CD4-positive, alpha-beta T cell treated with Interferon alpha-2 for 1 hour (primary cell): ENCODE results near the gene WDR81.
A peak's percentile ranks its signal among the peaks of the same experiment; 100 is the strongest.
"Not testable (repeated sequence)": the region's sequence is repeated elsewhere in the genome, so short reads cannot be mapped to it uniquely, and the experiment has no call there.

Source experiments
- DNase-seq, 2 donors: peaks; one replicate each; pipeline ENCODE4 v3.0.0-alpha.2; 2020 to 2022

Gene WDR81

GRCh38 chr17:1713878-1714426 is 10.6 kb upstream of the WDR81 start:
- DNase-seq, result no peak

GRCh38 chr17:1714427-1714979 is 10.0 kb upstream of the WDR81 start:
- DNase-seq, result peak; percentile 22 to 47

GRCh38 chr17:1714980-1715802 is 9.3 kb upstream of the WDR81 start:
- DNase-seq, result peak; percentile 52 to 71

- DNase-seq, result no peak
These were observed 8.8 kb upstream of the WDR81 start for GRCh38 chr17:1715803-1716075.

GRCh38 chr17:1716076-1716911 is 8.2 kb upstream of the WDR81 start:
- DNase-seq, result peak; percentile 100

- DNase-seq, result peak; percentile 91
These were observed 7.4 kb upstream of the WDR81 start for GRCh38 chr17:1716912-1717695.

GRCh38 chr17:1718362-1719165 is 5.9 kb upstream of the WDR81 start:
- DNase-seq, result no peak

- peak; percentile 62 to 75 for DNase-seq
These were observed 3.6 kb upstream of the WDR81 start for GRCh38 chr17:1720856-1721386.

GRCh38 chr17:1722022-1722421 is 2.5 kb upstream of the WDR81 start:
- not testable (repeated sequence) for DNase-seq

GRCh38 chr17:1724869-1725641 is 551 bp downstream of the WDR81 start:
- no peak for DNase-seq

GRCh38 chr17:1725642-1726511 is 1.4 kb downstream of the WDR81 start:
- no peak for DNase-seq

GRCh38 chr17:1726626-1727257 is 2.2 kb downstream of the WDR81 start:
- no peak for DNase-seq

GRCh38 chr17:1727258-1727789 is 2.8 kb downstream of the WDR81 start:
- no peak for DNase-seq

- no peak for DNase-seq
These were observed 3.5 kb downstream of the WDR81 start for GRCh38 chr17:1727876-1728630.

GRCh38 chr17:1729966-1730325 is 5.4 kb downstream of the WDR81 start:
- no peak for DNase-seq

- no peak for DNase-seq
These were observed 6.1 kb downstream of the WDR81 start for GRCh38 chr17:1730326-1731193.

- no peak for DNase-seq
These were observed 6.6 kb downstream of the WDR81 start for GRCh38 chr17:1731194-1731506.
